GM12864 (cell line): ENCODE results near the gene NUB1.

Source experiments
- DNase-seq: peaks from one replicate; pipeline ENCODE4 v3.0.0-alpha.2; 2011; ENCODE audit warnings: low read depth
- H3K4me3 ChIP-seq: 2 replicates; pipeline ENCODE4 v1.5.1; 2011; ENCODE audit warnings: mild to moderate bottlenecking, low read depth, low read length, control low read depth
- CTCF ChIP-seq: IDR thresholded peaks from 2 replicates; pipeline ENCODE4 v1.5.1; 2011; ENCODE audit warnings: low read depth, mild to moderate bottlenecking, moderate library complexity, low read length, control low read depth, inconsistent platforms; ENCODE audit errors: missing control alignments

Gene NUB1

DNA sequence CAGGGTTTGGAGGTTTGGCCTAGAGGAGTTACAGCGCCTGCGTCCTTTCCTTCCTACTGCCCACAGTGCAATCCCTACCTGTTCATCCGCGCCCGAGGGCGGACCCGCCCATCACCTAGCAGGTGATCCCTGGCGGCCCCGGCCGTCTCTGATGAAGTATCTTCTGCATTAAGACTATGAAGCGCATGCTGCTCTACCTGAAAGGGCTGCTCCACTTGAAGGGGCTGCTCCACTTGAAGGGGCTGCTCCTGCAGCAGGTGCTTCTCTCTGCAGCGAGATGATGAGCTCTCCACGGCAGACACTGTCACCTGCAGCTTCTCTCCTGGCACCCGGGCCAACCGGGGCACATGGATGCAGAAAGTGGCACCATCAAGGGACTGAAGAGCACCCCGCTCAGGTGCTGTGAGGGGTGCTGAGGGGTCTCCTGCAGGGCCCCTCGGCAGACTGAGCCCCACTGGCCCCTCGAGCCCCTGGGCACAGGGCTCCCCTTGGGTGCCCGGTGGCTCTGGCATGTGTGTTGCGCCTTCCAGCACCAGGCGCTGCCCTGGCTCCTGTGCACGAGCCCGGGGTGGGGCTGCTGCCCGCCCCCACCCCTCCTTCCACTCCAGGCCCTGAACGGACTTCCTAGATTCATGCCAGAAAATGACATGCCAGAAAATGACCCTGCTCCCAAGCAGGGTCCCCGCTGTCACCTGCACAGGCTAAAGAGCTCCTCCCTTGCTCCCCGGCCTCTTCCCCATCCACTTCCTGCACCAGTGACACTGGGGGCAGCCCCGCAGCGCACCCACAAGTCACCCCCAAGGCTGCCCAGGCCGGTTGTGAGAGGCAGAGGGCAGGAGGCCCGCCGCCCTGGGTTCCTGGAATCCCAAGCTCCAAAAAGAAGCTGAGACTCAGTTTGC is 38.8 kb downstream of the NUB1 start:
- no peak for TF ChIP-seq CTCF
- DNase-seq: no peak
- no peak overlapping the region; the same call in 1 of the 2 replicates for H3K4me3 ChIP-seq

- DNase-seq: no peak
- peak overlapping the region; percentile 27 for H3K4me3 ChIP-seq
- no peak for TF ChIP-seq CTCF
Observed at GRCh38 chr7:151381098-151381347, 39.4 kb downstream of the NUB1 start.

DNA sequence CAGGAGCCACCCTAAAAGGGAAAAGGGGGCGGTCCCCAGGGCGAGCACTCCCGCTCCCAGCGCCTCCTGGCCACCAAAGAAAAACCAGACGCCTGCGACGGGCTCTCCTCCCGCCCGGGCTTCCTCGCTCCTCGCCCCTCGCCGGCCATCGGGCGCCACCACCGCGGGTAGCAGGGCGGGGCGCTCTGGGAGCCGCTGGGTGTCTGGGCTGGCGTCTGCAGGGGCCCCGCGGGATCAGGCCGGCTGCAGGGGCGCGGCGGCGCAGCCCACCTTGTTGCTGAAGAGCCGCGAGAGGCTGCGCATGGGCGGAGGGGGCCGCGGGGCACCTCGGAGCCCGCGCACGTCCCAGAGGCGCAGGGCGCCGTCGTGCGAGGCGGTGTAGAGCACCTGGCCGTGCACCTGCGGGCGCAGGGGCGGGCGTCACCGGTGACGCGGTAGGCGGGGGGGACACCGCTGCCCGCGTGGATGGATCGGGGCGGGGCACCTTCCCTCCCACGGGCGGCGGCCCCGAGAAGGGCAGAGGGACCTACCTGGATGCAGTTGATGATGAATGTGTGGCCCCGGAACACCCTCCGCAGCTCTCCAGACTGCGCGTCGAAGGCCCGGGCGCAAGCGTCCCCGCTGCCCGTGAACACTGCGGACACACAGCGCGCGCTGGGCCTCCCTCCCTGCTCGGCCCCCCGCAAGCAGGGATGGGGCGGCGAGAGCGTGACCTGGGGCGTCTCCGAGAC is 39.9 kb downstream of the NUB1 start:
- H3K4me3 ChIP-seq: peak overlapping the region; percentile 27
- TF ChIP-seq CTCF: no peak
- no peak for DNase-seq

GRCh38 chr7:151382079-151382885 is 40.7 kb downstream of the NUB1 start:
- DNase-seq: no peak
- TF ChIP-seq CTCF: no peak
- H3K4me3 ChIP-seq: no peak overlapping the region; the same call in 1 of the 2 replicates

DNA sequence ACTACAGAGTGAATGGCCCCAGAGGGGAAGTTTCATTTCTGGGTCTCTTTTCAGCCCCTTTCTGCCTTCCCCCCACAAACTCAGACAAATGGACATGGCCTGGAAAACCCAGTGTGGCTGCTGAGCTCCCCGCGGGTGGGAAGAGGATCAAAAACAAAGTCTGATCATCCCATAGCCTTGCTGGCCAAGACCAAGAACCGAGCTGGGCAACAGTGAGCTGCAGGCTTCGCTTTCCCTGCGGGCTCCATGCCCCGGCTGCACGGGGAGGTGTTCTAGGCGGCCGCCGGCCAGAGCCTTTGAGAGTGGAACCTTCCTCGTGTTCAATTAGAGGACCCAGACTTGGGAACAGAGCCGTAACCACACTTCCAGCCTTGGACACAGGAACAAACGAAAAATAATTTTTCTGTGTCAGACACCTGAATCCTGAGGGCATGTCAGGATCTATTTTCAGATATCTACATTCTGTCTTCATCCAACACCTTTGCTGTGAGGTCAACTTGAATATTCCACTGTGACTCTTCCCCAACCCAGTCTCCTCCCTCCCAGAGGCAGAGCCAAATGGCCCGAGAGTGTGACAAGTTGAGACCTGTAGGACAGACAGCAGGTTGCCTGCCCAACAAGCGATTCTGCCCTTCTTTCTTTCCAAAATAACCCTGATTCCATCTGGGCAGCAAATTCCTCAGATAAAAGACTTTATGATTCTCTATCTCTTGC is 42.2 kb downstream of the NUB1 start:
- TF ChIP-seq CTCF: no peak
- no peak for DNase-seq
- H3K4me3 ChIP-seq: no peak overlapping the region

DNA sequence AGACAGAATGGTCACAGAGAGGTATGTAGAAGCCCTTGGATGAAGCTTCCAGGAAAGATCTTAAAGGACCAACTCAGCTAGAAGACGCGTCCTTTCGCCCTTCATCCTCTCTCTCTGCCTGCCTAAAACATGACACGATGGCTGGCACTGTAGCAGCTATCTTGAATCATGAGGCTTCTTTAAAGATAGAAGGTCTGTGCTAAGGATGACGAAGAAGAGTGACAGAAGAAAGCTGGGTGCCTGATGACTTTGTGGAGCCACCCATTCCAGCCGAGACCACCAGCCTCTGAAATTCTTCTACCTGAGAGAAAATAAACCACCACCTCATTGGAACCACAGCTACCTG is 42.7 kb downstream of the NUB1 start:
- no peak for TF ChIP-seq CTCF
- H3K4me3 ChIP-seq: no peak overlapping the region
- DNase-seq: no peak
